SK-N-SH treated with all-trans-retinoic acid at 6 μM for 48 hours (cell line): Measurements from ENCODE around the gene CLIC5.

Experiments used
- ATAC-seq: fragments of 200-7000 bp; cut with Tn5 transposase; 3 replicates; pipeline ENCODE4 v1.9.1; 2020; ENCODE audit warnings: mild to moderate bottlenecking, moderate library complexity
- ARNTL ChIP-seq: fragments of 450-650 bp; formaldehyde crosslinking; IDR thresholded peaks from 2 replicates; pipeline ENCODE4 v1.5.0; 2020; ENCODE audit warnings: low read depth, mild to moderate bottlenecking, moderate library complexity, borderline replicate concordance
- BACH2 ChIP-seq: fragments of 250-450 bp; sonication (Bioruptor Pico); IDR thresholded peaks from 2 replicates; pipeline ENCODE4 v1.9.0; 2021; ENCODE audit warnings: mild to moderate bottlenecking, borderline replicate concordance
- CREB5 ChIP-seq: fragments of 250-450 bp; sonication (Bioruptor Pico); IDR thresholded peaks from 2 replicates; pipeline ENCODE4 v1.5.1; 2020; ENCODE audit warnings: low read depth, mild to moderate bottlenecking, moderate library complexity
- ESRRG ChIP-seq: fragments of 250-450 bp; sonication (Bioruptor Pico); IDR thresholded peaks from 2 replicates; pipeline ENCODE4 v1.6.1; 2021; ENCODE audit warnings: mild to moderate bottlenecking
- GLIS3 ChIP-seq: fragments of 250-450 bp; sonication (Bioruptor Pico); IDR thresholded peaks from 2 replicates; pipeline ENCODE4 v1.5.0; 2020; ENCODE audit warnings: mild to moderate bottlenecking, moderate library complexity
- ISL1 ChIP-seq: fragments of 250-450 bp; sonication (Bioruptor Pico); IDR thresholded peaks from 2 replicates; pipeline ENCODE4 v2.1.2; 2022; ENCODE audit warnings: mild to moderate bottlenecking, moderate library complexity
- OSR1 ChIP-seq: fragments of 250-450 bp; sonication (Bioruptor Pico); IDR thresholded peaks from 2 replicates; pipeline ENCODE4 v1.8.0; 2022; ENCODE audit warnings: moderate library complexity, mild to moderate bottlenecking, inconsistent platforms
- POU6F1 ChIP-seq: fragments of 250-450 bp; sonication (Bioruptor Pico); IDR thresholded peaks from 2 replicates; pipeline ENCODE4 v1.8.0; 2021; ENCODE audit warnings: low read depth, mild to moderate bottlenecking, moderate library complexity, borderline replicate concordance
- PPARA ChIP-seq: fragments of 250-450 bp; sonication (Bioruptor Pico); IDR thresholded peaks from 2 replicates; pipeline ENCODE4 v1.5.0; 2020; ENCODE audit warnings: mild to moderate bottlenecking, borderline replicate concordance
- RARB ChIP-seq: fragments of 250-450 bp; sonication (Bioruptor Pico); IDR thresholded peaks from 2 replicates; pipeline ENCODE4 v1.8.0; 2021; ENCODE audit warnings: mild to moderate bottlenecking, moderate library complexity
- TCF4 ChIP-seq: fragments of 250-450 bp; sonication (Bioruptor Pico); IDR thresholded peaks from 2 replicates; pipeline ENCODE4 v1.8.0; 2021; ENCODE audit warnings: mild to moderate bottlenecking, moderate library complexity, borderline replicate concordance
- TOX ChIP-seq: fragments of 250-450 bp; sonication (Bioruptor Pico); IDR thresholded peaks from 2 replicates; pipeline ENCODE4 v1.8.0; 2021; ENCODE audit warnings: mild to moderate bottlenecking, moderate library complexity, borderline replicate concordance
- ZC3H10 ChIP-seq: fragments of 250-450 bp; sonication (Bioruptor Pico); IDR thresholded peaks from 2 replicates; pipeline ENCODE4 v1.5.1; 2021; ENCODE audit warnings: mild to moderate bottlenecking, moderate library complexity
- ZFP3 ChIP-seq: fragments of 250-450 bp; sonication (Bioruptor Pico); IDR thresholded peaks from 2 replicates; pipeline ENCODE4 v1.5.0; 2020; ENCODE audit warnings: mild to moderate bottlenecking, moderate library complexity
- ZFP30 ChIP-seq: fragments of 450-650 bp; formaldehyde crosslinking; IDR thresholded peaks from 2 replicates; pipeline ENCODE4 v1.5.0; 2022; ENCODE audit warnings: mild to moderate bottlenecking, moderate library complexity
- ZNF565 ChIP-seq: fragments of 450-650 bp; formaldehyde crosslinking; conservative IDR thresholded peaks from 2 replicates; pipeline ENCODE4 v1.5.0; 2020; ENCODE audit warnings: low read depth, mild to moderate bottlenecking, moderate library complexity
- ZNF70 ChIP-seq: fragments of 450-650 bp; formaldehyde crosslinking; IDR thresholded peaks from 2 replicates; pipeline ENCODE4 v1.5.0; 2020; ENCODE audit warnings: mild to moderate bottlenecking, moderate library complexity
- ZNF8 ChIP-seq: fragments of 450-650 bp; formaldehyde crosslinking; IDR thresholded peaks from 2 replicates; pipeline ENCODE4 v1.5.0; 2020; ENCODE audit warnings: mild to moderate bottlenecking, moderate library complexity
- TF ChIP-seq, protein P1 (sequence below): fragments of 250-450 bp; sonication (Bioruptor Pico); IDR thresholded peaks from 2 replicates; pipeline ENCODE4 v1.5.1; 2021; ENCODE audit warnings: mild to moderate bottlenecking, moderate library complexity
- TF ChIP-seq, protein P2 (sequence below): fragments of 250-450 bp; sonication (Bioruptor Pico); IDR thresholded peaks from 2 replicates; pipeline ENCODE4 v1.5.0; 2020; ENCODE audit warnings: mild to moderate bottlenecking, moderate library complexity

The CLIC5 gene

GRCh38 chr6:46040288-46040687 lies 24.6 kb upstream of the CLIC5 start:
- TF ChIP-seq TOX (CRISPR knock-in tag) (no peak), ZFP3 (CRISPR knock-in tag) (no peak), BACH2 (CRISPR knock-in tag) (no peak), ZFP30 (CRISPR knock-in tag) (no peak)
- ATAC-seq: no peak

- TF ChIP-seq OSR1: no peak
- no peak for TF ChIP-seq POU6F1
- no peak for TF ChIP-seq ZNF565 (CRISPR knock-in tag)
- no peak for TF ChIP-seq TCF4
- TF ChIP-seq ARNTL: no peak
- TF ChIP-seq, protein P1, sequence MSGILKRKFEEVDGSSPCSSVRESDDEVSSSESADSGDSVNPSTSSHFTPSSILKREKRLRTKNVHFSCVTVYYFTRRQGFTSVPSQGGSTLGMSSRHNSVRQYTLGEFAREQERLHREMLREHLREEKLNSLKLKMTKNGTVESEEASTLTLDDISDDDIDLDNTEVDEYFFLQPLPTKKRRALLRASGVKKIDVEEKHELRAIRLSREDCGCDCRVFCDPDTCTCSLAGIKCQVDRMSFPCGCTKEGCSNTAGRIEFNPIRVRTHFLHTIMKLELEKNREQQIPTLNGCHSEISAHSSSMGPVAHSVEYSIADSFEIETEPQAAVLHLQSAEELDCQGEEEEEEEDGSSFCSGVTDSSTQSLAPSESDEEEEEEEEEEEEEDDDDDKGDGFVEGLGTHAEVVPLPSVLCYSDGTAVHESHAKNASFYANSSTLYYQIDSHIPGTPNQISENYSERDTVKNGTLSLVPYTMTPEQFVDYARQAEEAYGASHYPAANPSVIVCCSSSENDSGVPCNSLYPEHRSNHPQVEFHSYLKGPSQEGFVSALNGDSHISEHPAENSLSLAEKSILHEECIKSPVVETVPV (CRISPR knock-in tag): no peak
- no peak for TF ChIP-seq ISL1 (CRISPR knock-in tag)
- no peak for TF ChIP-seq ZC3H10 (CRISPR knock-in tag)
- TF ChIP-seq ZFP3 (CRISPR knock-in tag): no peak
- TF ChIP-seq BACH2 (CRISPR knock-in tag): no peak
- no peak for TF ChIP-seq ZNF8
- no peak for TF ChIP-seq PPARA (CRISPR knock-in tag)
- no peak for TF ChIP-seq ZNF70
- TF ChIP-seq ESRRG (CRISPR knock-in tag): no peak
- no peak for TF ChIP-seq ZFP30 (CRISPR knock-in tag)
- TF ChIP-seq, protein P2, sequence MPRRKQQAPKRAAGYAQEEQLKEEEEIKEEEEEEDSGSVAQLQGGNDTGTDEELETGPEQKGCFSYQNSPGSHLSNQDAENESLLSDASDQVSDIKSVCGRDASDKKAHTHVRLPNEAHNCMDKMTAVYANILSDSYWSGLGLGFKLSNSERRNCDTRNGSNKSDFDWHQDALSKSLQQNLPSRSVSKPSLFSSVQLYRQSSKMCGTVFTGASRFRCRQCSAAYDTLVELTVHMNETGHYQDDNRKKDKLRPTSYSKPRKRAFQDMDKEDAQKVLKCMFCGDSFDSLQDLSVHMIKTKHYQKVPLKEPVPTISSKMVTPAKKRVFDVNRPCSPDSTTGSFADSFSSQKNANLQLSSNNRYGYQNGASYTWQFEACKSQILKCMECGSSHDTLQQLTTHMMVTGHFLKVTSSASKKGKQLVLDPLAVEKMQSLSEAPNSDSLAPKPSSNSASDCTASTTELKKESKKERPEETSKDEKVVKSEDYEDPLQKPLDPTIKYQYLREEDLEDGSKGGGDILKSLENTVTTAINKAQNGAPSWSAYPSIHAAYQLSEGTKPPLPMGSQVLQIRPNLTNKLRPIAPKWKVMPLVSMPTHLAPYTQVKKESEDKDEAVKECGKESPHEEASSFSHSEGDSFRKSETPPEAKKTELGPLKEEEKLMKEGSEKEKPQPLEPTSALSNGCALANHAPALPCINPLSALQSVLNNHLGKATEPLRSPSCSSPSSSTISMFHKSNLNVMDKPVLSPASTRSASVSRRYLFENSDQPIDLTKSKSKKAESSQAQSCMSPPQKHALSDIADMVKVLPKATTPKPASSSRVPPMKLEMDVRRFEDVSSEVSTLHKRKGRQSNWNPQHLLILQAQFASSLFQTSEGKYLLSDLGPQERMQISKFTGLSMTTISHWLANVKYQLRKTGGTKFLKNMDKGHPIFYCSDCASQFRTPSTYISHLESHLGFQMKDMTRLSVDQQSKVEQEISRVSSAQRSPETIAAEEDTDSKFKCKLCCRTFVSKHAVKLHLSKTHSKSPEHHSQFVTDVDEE: no peak
- TF ChIP-seq RARB (CRISPR knock-in tag): no peak
- no peak for ATAC-seq
Measured at GRCh38 chr6:46039646-46040045, 24.0 kb upstream of the CLIC5 start.

- no peak for ATAC-seq
- TF ChIP-seq, protein P1 (CRISPR knock-in tag): no peak
- TF ChIP-seq, protein P2: no peak
- TF ChIP-seq, all 23 proteins: peak for 0
Measured at GRCh38 chr6:46036911-46037310, 21.3 kb upstream of the CLIC5 start.

GRCh38 chr6:46035242-46035641 lies 19.6 kb upstream of the CLIC5 start:
- ATAC-seq: no peak
- TF ChIP-seq CREB5 (CRISPR knock-in tag): no peak
- no peak for TF ChIP-seq ZNF565 (CRISPR knock-in tag)
- no peak for TF ChIP-seq GLIS3 (CRISPR knock-in tag)
